RWPE1 (cell line): ENCODE data around the gene CIAPIN1.

Experiments used
- CTCF ChIA-PET: fragments of 350-600 bp; sonication (Branson Sonifier 250); formaldehyde crosslinking; extraction: SDS; loops from one replicate; lab custom pipeline; 2021; lab: Yijun Ruan, JAX
- POLR2A ChIA-PET: fragments of 400-600 bp; formaldehyde crosslinking; extraction: SDS; loops from one replicate; lab custom pipeline; 2020; ENCODE audit warnings: antibody characterized with exemption; ENCODE audit not compliant: low non-redundant PET; lab: Yijun Ruan, JAX
- DNase-seq: peaks from one replicate; pipeline ENCODE4 v3.0.0; 2012; ENCODE audit warnings: low spot score
- H3K27ac ChIP-seq: fragments of 450-650 bp; 2 replicates; pipeline ENCODE4 v1.5.1; 2017
- CTCF ChIP-seq: fragments of 450-650 bp; conservative IDR thresholded peaks from 2 replicates; pipeline ENCODE4 v1.5.1; 2017; ENCODE audit warnings: low read depth, mild to moderate bottlenecking

CIAPIN1 gene

GRCh38 chr16:57392694-57393093 is 54.5 kb downstream of the CIAPIN1 start:
- H3K27ac ChIP-seq: no peak overlapping the region
- no peak for TF ChIP-seq CTCF
- ChIA-PET POLR2A (no interaction called here), CTCF (interaction anchor here (0.9 to 1.1 kb wide), 2 partner anchors 10 to 25 kb away, joined by 3 read pairs; no protein-coding TSS in a partner anchor)
- DNase-seq: no peak

- DNase-seq: no peak
- no peak overlapping the region for H3K27ac ChIP-seq
- ChIA-PET POLR2A (interaction anchor here (0.6 kb wide), 1 partner anchor 98 kb away, joined by 4 read pairs; no protein-coding TSS in a partner anchor), CTCF (interaction anchor here (0.6 to 1.1 kb wide), 3 partner anchors 9 to 94 kb away, joined by 3 read pairs; no protein-coding TSS in a partner anchor)
- TF ChIP-seq CTCF: no peak
Observed at GRCh38 chr16:57391708-57392107, 55.5 kb downstream of the CIAPIN1 start.

- DNase-seq: no peak
- POLR2A ChIA-PET: interaction anchor here (0.6 kb wide), 1 partner anchor 98 kb away, joined by 4 read pairs; no protein-coding TSS in a partner anchor
- no peak overlapping the region for H3K27ac ChIP-seq
- CTCF ChIA-PET: no interaction called here
- TF ChIP-seq CTCF: no peak
Observed at GRCh38 chr16:57391300-57391699, 55.9 kb downstream of the CIAPIN1 start.

GRCh38 chr16:57390636-57391295 is 56.4 kb downstream of the CIAPIN1 start:
- POLR2A ChIA-PET: no interaction called here
- no peak overlapping the region for H3K27ac ChIP-seq
- CTCF ChIA-PET: no interaction called here
- no peak for TF ChIP-seq CTCF
- DNase-seq: no peak

GRCh38 chr16:57389087-57389468 is 58.1 kb downstream of the CIAPIN1 start:
- no peak for TF ChIP-seq CTCF
- ChIA-PET CTCF (no interaction called here), POLR2A (no interaction called here)

GRCh38 chr16:57388359-57389086 is 58.7 kb downstream of the CIAPIN1 start:
- POLR2A ChIA-PET: no interaction called here

More at GRCh38 chr16:57389087-57389468, 58.1 kb downstream of the CIAPIN1 start:
- no peak for DNase-seq
- no peak overlapping the region for H3K27ac ChIP-seq

More at GRCh38 chr16:57388359-57389086, 58.7 kb downstream of the CIAPIN1 start:
- no peak for TF ChIP-seq CTCF
- H3K27ac ChIP-seq: no peak overlapping the region
- no peak for DNase-seq
- CTCF ChIA-PET: no interaction called here
